GM23338 (cell line): ENCODE measurements around the gene ARHGEF28.

Experiments
- EZH2 ChIP-seq: fragments of 200-600 bp; sonication (generic); IDR thresholded peaks from one replicate; pipeline ENCODE4 v1.8.0; 2017; ENCODE audit warnings: antibody characterized with exemption, mild to moderate bottlenecking, low read depth; ENCODE audit not compliant: unreplicated experiment
- TF ChIP-seq, protein P1 (sequence below), 2 experiments: fragments of 200-600 bp in 1 of 2; sonication (generic) in 1 of 2; conservative IDR thresholded peaks; 2 replicates each; pipeline versions ENCODE4 v1.5.1 to v1.6.1; 2016 to 2017; ENCODE audit warnings: antibody characterized with exemption in 2 of 2, low read depth in 2 of 2, mild to moderate bottlenecking in 2 of 2, moderate library complexity in 1 of 2

- TF ChIP-seq, protein P1, sequence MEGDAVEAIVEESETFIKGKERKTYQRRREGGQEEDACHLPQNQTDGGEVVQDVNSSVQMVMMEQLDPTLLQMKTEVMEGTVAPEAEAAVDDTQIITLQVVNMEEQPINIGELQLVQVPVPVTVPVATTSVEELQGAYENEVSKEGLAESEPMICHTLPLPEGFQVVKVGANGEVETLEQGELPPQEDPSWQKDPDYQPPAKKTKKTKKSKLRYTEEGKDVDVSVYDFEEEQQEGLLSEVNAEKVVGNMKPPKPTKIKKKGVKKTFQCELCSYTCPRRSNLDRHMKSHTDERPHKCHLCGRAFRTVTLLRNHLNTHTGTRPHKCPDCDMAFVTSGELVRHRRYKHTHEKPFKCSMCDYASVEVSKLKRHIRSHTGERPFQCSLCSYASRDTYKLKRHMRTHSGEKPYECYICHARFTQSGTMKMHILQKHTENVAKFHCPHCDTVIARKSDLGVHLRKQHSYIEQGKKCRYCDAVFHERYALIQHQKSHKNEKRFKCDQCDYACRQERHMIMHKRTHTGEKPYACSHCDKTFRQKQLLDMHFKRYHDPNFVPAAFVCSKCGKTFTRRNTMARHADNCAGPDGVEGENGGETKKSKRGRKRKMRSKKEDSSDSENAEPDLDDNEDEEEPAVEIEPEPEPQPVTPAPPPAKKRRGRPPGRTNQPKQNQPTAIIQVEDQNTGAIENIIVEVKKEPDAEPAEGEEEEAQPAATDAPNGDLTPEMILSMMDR (conservative IDR thresholded peaks at IDR 0.05; ENCODE audit: low read depth in 2 of 2) = no peak
- TF ChIP-seq EZH2 = no peak
Measured at GRCh38 chr5:73859696-73860095, 233.7 kb downstream of the ARHGEF28 start.
